SK-N-SH (cell line): ENCODE data around the gene FRAS1.

Experiments used
- CTCF ChIP-seq: fragments of 200-600 bp; sonication (generic); IDR thresholded peaks from 2 replicates; pipeline ENCODE4 v1.6.1; 2017; ENCODE audit warnings: antibody characterized with exemption, mild to moderate bottlenecking, moderate library complexity
- ELF1 ChIP-seq: IDR thresholded peaks from 2 replicates; pipeline ENCODE4 v1.4.0; 2012
- REST ChIP-seq: IDR thresholded peaks from 2 replicates; pipeline ENCODE4 v1.6.1; 2012; ENCODE audit warnings: mild to moderate bottlenecking, low read depth, low read length, moderate library complexity
- RFX5 ChIP-seq: IDR thresholded peaks from 2 replicates; pipeline ENCODE4 v1.6.1; 2012; ENCODE audit warnings: mild to moderate bottlenecking, improper control_type of control experiment, low read length
- USF2 ChIP-seq: fragments of 150-350 bp; IDR thresholded peaks from 2 replicates; pipeline ENCODE4 v1.6.1; 2017; ENCODE audit warnings: antibody characterized with exemption, low read length, low read depth, borderline replicate concordance
- YY1 ChIP-seq: IDR thresholded peaks from 2 replicates; pipeline ENCODE4 v1.4.0; 2012; ENCODE audit warnings: low read depth, mild to moderate bottlenecking

- TF ChIP-seq ELF1 (no peak), CTCF (no peak), USF2 (no peak), YY1 (no peak), RFX5 (no peak), REST (no peak)
These were observed 305.2 kb downstream of the FRAS1 start for GRCh38 chr4:78362310-78362709.
